Osteoblast (primary cell): Measurements from ENCODE around the gene IMPA2. TPM values are rescaled to one million over a fixed set of nuclear protein-coding genes. Genes with fewer than 3 reads are reported as not detected.

Source experiments
- DNase-seq: peaks from one replicate; pipeline ENCODE4 v3.0.0; 2011; ENCODE audit warnings: low spot score, mixed read lengths; ENCODE audit not compliant: insufficient read length; ENCODE audit errors: missing footprints
- H2AFZ ChIP-seq: 2 replicates; pipeline ENCODE4 v1.6.0; 2011; ENCODE audit warnings: mild to moderate bottlenecking, low read length
- H3K27ac ChIP-seq: 2 replicates; pipeline ENCODE4 v1.5.1; 2011; ENCODE audit warnings: mild to moderate bottlenecking, low read depth, low read length, moderate library complexity
- H3K27me3 ChIP-seq: 2 replicates; pipeline ENCODE4 v1.6.0; 2012; ENCODE audit warnings: mild to moderate bottlenecking, control low read depth, inconsistent platforms, low read length, moderate library complexity; ENCODE audit not compliant: insufficient read depth
- H3K36me3 ChIP-seq: 2 replicates; pipeline ENCODE4 v1.5.1; 2011; ENCODE audit warnings: mild to moderate bottlenecking, low read length, control low read depth, moderate library complexity; ENCODE audit not compliant: insufficient read depth
- H3K4me1 ChIP-seq: 2 replicates; pipeline ENCODE4 v1.5.1; 2011; ENCODE audit warnings: mild to moderate bottlenecking, low read length, control low read depth, moderate library complexity; ENCODE audit not compliant: insufficient read depth
- H3K4me2 ChIP-seq: 2 replicates; pipeline ENCODE4 v1.6.0; 2011; ENCODE audit warnings: mild to moderate bottlenecking, low read length; ENCODE audit not compliant: insufficient read depth
- H3K4me3 ChIP-seq: fragments of 200-600 bp; sonication (generic); 3 replicates; pipeline ENCODE4 v1.5.1; 2012; ENCODE audit warnings: mild to moderate bottlenecking, low read length, inconsistent platforms; ENCODE audit not compliant: insufficient read depth
- H3K79me2 ChIP-seq: 2 replicates; pipeline ENCODE4 v1.6.0; 2012; ENCODE audit warnings: mild to moderate bottlenecking, low read length, control low read depth, inconsistent platforms; ENCODE audit not compliant: insufficient read depth
- H3K9me3 ChIP-seq: 2 replicates; pipeline ENCODE4 v1.5.1; 2011; ENCODE audit warnings: low read depth, low read length, control low read depth
- H4K20me1 ChIP-seq: 2 replicates; pipeline ENCODE4 v1.6.0; 2012; ENCODE audit warnings: mild to moderate bottlenecking, low read length, control low read depth; ENCODE audit not compliant: insufficient read depth
- total RNA-seq: library from RNA; depleted of rRNA; stranded (reverse); fragments of >200 nt; gene quantifications from 2 replicates; pipeline ENCODE4 v1.2.3, GENCODE V29; 2012
- TF ChIP-seq, protein P1 (sequence below): IDR thresholded peaks from 2 replicates; pipeline ENCODE4 v1.5.1; 2011; ENCODE audit warnings: mild to moderate bottlenecking, low read depth, low read length, moderate library complexity; ENCODE audit errors: extremely low read depth

Gene IMPA2
- total RNA-seq, 1 donor, result 11.2 TPM

DNA sequence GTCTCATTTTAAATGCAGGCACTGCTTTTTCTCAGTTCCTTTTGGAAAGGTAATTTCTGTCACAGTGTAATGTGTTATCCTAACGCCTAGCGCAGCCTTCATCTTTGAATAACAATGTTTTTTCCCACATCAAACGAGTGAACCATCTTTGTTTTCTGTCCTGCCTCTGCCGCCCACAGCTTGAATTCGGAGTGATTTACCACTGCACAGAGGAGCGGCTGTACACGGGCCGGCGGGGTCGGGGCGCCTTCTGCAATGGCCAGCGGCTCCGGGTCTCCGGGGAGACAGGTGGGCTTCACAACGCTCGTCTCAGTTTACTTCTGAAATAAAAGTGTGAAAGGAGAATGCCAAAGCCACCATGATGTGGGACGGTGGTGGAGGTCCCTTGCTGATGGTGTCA is 32.8 kb downstream of the IMPA2 start:
- H3K4me2 ChIP-seq, result no peak overlapping the region
- H3K36me3 ChIP-seq, result no peaks in the 10 kb centered on the region
- H3K4me1 ChIP-seq, result peaks cover 43% of the 10 kb centered on the region
- TF ChIP-seq, protein P1, sequence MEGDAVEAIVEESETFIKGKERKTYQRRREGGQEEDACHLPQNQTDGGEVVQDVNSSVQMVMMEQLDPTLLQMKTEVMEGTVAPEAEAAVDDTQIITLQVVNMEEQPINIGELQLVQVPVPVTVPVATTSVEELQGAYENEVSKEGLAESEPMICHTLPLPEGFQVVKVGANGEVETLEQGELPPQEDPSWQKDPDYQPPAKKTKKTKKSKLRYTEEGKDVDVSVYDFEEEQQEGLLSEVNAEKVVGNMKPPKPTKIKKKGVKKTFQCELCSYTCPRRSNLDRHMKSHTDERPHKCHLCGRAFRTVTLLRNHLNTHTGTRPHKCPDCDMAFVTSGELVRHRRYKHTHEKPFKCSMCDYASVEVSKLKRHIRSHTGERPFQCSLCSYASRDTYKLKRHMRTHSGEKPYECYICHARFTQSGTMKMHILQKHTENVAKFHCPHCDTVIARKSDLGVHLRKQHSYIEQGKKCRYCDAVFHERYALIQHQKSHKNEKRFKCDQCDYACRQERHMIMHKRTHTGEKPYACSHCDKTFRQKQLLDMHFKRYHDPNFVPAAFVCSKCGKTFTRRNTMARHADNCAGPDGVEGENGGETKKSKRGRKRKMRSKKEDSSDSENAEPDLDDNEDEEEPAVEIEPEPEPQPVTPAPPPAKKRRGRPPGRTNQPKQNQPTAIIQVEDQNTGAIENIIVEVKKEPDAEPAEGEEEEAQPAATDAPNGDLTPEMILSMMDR, result no peak
- H4K20me1 ChIP-seq, result no peaks in the 10 kb centered on the region
- H3K79me2 ChIP-seq, result no peaks in the 10 kb centered on the region
- no peak overlapping the region for H3K4me3 ChIP-seq
- H2AFZ ChIP-seq, result no peak overlapping the region
- no peaks in the 10 kb centered on the region for H3K9me3 ChIP-seq
- DNase-seq, result no peak
- no peaks in the 10 kb centered on the region for H3K27me3 ChIP-seq
- no peak overlapping the region for H3K27ac ChIP-seq

DNA sequence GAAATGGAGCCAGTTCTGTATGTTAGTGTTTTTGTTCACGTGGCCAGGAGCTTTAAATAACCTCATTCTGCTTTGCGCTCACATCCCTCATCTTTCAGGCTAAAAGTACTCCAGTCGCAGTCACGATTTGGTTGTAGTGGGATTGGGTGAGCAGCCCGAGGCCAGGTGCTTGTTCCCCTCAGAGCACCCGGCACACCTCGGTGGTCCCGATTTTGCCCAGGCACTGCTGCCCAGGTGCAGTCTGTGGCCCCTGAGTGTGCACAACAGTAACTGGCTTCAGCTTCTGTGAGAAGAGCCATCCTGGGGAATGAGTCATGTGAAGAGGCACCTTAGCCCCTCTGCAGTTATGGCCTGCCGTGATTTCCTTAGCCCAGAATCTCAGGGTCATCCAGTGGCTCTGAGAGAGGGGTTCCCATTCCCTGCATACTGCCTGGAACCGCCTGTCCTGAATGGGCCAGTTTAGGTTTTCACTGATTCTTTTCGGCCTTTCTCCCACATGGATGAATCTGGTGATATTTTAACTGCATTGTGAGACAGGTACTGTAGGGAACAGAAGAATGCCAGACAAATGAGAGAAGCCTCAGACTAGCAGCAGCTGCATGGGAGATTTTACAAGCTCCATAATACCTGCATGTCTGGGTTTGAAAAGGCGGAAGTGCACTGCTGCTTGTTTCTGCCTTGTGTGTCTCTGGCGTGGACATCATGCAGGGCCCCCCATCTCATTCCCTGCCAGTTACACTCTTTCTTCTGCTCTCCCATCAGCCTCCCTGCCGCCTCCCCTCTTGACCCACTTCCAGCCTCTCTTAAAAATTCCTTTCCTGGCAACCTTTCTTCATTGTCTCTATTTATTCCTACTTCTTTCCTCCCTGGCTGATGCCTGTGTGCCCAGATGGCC is 33.5 kb downstream of the IMPA2 start:
- H3K36me3 ChIP-seq, result no peaks in the 10 kb centered on the region

DNA sequence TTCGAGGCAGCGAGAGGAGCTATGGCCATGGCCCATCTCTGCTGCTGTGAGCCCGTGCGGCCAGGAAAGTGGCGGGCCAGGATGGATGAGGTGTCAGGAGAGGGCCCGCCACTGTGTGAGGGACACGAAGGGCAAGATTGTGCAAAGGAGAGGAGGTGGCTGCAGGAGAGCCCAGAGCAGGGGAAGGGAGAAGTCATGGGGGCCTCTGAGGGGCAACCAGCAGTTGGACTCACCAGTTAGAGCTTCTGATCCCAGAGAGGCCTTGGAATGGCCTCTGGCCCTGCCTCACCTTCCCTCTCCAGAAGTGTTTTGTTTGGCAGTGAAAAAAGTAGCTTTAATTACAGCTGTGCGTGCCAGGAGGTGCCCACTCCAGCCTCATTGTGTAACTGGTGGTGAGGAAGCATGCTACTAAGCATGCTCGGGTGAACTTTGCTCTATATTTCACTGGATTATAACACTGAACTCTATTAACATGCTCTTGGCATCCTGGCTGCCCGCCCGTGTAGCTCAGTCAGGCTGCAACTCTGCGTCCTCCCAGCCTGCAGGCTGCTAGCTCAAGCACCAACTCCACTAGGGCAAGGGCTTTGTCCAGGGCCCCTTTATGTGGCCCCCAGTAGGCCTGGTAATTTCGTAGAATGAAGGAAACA is 34.2 kb downstream of the IMPA2 start:
- DNase-seq, result peak; percentile 73
- H3K4me2 ChIP-seq, result peak overlapping the region; percentile 55
- peak overlapping the region; percentile 81 for H3K27ac ChIP-seq

More for the DNA sequence above, 33.5 kb downstream of the IMPA2 start:
- H2AFZ ChIP-seq, result no peak overlapping the region
- H4K20me1 ChIP-seq, result no peaks in the 10 kb centered on the region
- no peaks in the 10 kb centered on the region for H3K9me3 ChIP-seq
- no peaks in the 10 kb centered on the region for H3K27me3 ChIP-seq
- H3K4me1 ChIP-seq, result peaks cover 43% of the 10 kb centered on the region
- H3K79me2 ChIP-seq, result no peaks in the 10 kb centered on the region
- TF ChIP-seq, protein P1, result no peak
- peak overlapping the region; percentile 55 for H3K4me2 ChIP-seq
- no peak overlapping the region for H3K4me3 ChIP-seq
- peak overlapping the region; percentile 81 for H3K27ac ChIP-seq
- no peak for DNase-seq

More for the DNA sequence above, 34.2 kb downstream of the IMPA2 start:
- no peaks in the 10 kb centered on the region for H3K9me3 ChIP-seq
- H3K79me2 ChIP-seq, result no peaks in the 10 kb centered on the region
- no peaks in the 10 kb centered on the region for H4K20me1 ChIP-seq
- H2AFZ ChIP-seq, result no peak overlapping the region
- no peak overlapping the region for H3K4me3 ChIP-seq
- TF ChIP-seq, protein P1, result no peak
- H3K27me3 ChIP-seq, result no peaks in the 10 kb centered on the region
- H3K36me3 ChIP-seq, result no peaks in the 10 kb centered on the region
- peaks cover 43% of the 10 kb centered on the region for H3K4me1 ChIP-seq
